Vagina (tissue), 2 donors: ENCODE measurements around the gene GNAO1. TPM values are rescaled to one million over a fixed set of nuclear protein-coding genes. Genes with fewer than 3 reads are reported as not detected.

ENCODE experiments used
- DNase-seq, 2 donors: peaks; one replicate each; pipeline ENCODE4 v3.0.0-alpha.2; 2017; ENCODE audit errors: extremely low spot score in 2 of 2
- H3K27ac ChIP-seq: fragments of 200-600 bp; sonication (generic); one replicate; pipeline ENCODE4 v1.5.1; 2019
- H3K27me3 ChIP-seq: fragments of 200-600 bp; sonication (generic); one replicate; pipeline ENCODE4 v1.5.1; 2019
- H3K36me3 ChIP-seq, 2 donors: fragments of 200-600 bp; sonication (generic); one replicate each; pipeline ENCODE4 v1.5.1; 2017 to 2019
- H3K4me1 ChIP-seq: fragments of 200-600 bp; sonication (generic); one replicate; pipeline ENCODE4 v1.5.1; 2019
- H3K4me3 ChIP-seq, 2 donors: fragments of 200-600 bp; sonication (generic); 1 replicate in 1 of 2; 2 replicates in 1 of 2; pipeline ENCODE4 v1.5.1; 2016 to 2019
- H3K9me3 ChIP-seq: fragments of 200-600 bp; sonication (generic); one replicate; pipeline ENCODE4 v1.5.1; 2019
- CTCF ChIP-seq, 3 experiments: fragments of 450-650 bp in 2 of 3; fragments of 200-600 bp in 1 of 3; sonication (generic) in 1 of 3; IDR thresholded peaks; one replicate each; pipeline ENCODE4 v1.5.1; 2017 to 2019; ENCODE audit warnings: antibody characterized with exemption in 3 of 3, mild to moderate bottlenecking in 2 of 3, moderate library complexity in 2 of 3
- POLR2A ChIP-seq, 2 donors: fragments of 450-650 bp; IDR thresholded peaks; one replicate each; pipeline ENCODE4 v1.6.1; 2017; ENCODE audit warnings: antibody characterized with exemption in 2 of 2, mild to moderate bottlenecking in 2 of 2, moderate library complexity in 2 of 2
- POLR2AphosphoS5 ChIP-seq, 2 donors: sonication (generic); formaldehyde crosslinking; IDR thresholded peaks; one replicate each; pipeline ENCODE4 v1.9.0; 2017; ENCODE audit warnings: antibody characterized with exemption in 2 of 2, mild to moderate bottlenecking in 2 of 2, low read depth in 1 of 2; ENCODE audit not compliant: insufficient read depth in 1 of 2
- intact Hi-C: fragments of 100-400 bp; cut with DNase I; formaldehyde crosslinking; loops from one replicate; pipeline ENCODE4 v1.15.1; 2023
- total RNA-seq: library from RNA; depleted of rRNA; stranded (reverse); fragments of >200 nt; gene quantifications from one replicate; pipeline ENCODE4 v1.2.3, GENCODE V29; 2016

GNAO1 gene
- total RNA-seq, 1 donor from 2014 or later: 16.2 TPM

GRCh38 chr16:56163089-56163488, 28.2 kb upstream of the GNAO1 start:
- no peaks in the 10 kb centered on the region for H3K36me3 ChIP-seq
- no peak overlapping the region for H3K27ac ChIP-seq
- H3K4me1 ChIP-seq: no peaks in the 10 kb centered on the region
- TF ChIP-seq POLR2AphosphoS5 (IDR thresholded peaks at IDR 0.05; ENCODE audit: insufficient read depth in 1 of 2, low read depth in 1 of 2) (no peak), CTCF (IDR thresholded peaks at IDR 0.05) (no peak), POLR2A (IDR thresholded peaks at IDR 0.05) (no peak)
- no peak for DNase-seq
- intact Hi-C loops: no loop called here
- no peaks in the 10 kb centered on the region for H3K27me3 ChIP-seq
- no peak overlapping the region for H3K4me3 ChIP-seq
- H3K9me3 ChIP-seq: no peaks in the 10 kb centered on the region

- no peaks in the 10 kb centered on the region for H3K27me3 ChIP-seq
- intact Hi-C loops: no loop called here
- H3K4me3 ChIP-seq: no peak overlapping the region
- no peak for DNase-seq
- no peaks in the 10 kb centered on the region for H3K9me3 ChIP-seq
- TF ChIP-seq POLR2A (IDR thresholded peaks at IDR 0.05): no peak
- TF ChIP-seq CTCF (IDR thresholded peaks at IDR 0.05): no peak
- no peak for TF ChIP-seq POLR2AphosphoS5 (IDR thresholded peaks at IDR 0.05; ENCODE audit: insufficient read depth in 1 of 2, low read depth in 1 of 2)
- H3K27ac ChIP-seq: no peak overlapping the region
- no peaks in the 10 kb centered on the region for H3K4me1 ChIP-seq
- no peaks in the 10 kb centered on the region for H3K36me3 ChIP-seq
These were observed 27.4 kb upstream of the GNAO1 start for GRCh38 chr16:56163938-56164337.

GRCh38 chr16:56164636-56165035, 26.7 kb upstream of the GNAO1 start:
- intact Hi-C loops: no loop called here
- TF ChIP-seq POLR2AphosphoS5 (IDR thresholded peaks at IDR 0.05; ENCODE audit: insufficient read depth in 1 of 2, low read depth in 1 of 2) (no peak), POLR2A (IDR thresholded peaks at IDR 0.05) (no peak), CTCF (IDR thresholded peaks at IDR 0.05) (no peak)
- no peak for DNase-seq
- no peaks in the 10 kb centered on the region for H3K27me3 ChIP-seq
- H3K4me3 ChIP-seq: no peak overlapping the region
- no peaks in the 10 kb centered on the region for H3K36me3 ChIP-seq
- H3K4me1 ChIP-seq: no peaks in the 10 kb centered on the region
- H3K27ac ChIP-seq: no peak overlapping the region
- no peaks in the 10 kb centered on the region for H3K9me3 ChIP-seq

- no peak for DNase-seq
- peaks cover 6% of the 10 kb centered on the region for H3K9me3 ChIP-seq
- H3K27ac ChIP-seq: no peak overlapping the region
- intact Hi-C loops: no loop called here
- H3K4me1 ChIP-seq: no peaks in the 10 kb centered on the region
- TF ChIP-seq POLR2AphosphoS5 (IDR thresholded peaks at IDR 0.05; ENCODE audit: insufficient read depth in 1 of 2, low read depth in 1 of 2) (no peak), POLR2A (IDR thresholded peaks at IDR 0.05) (no peak), CTCF (IDR thresholded peaks at IDR 0.05) (no peak)
- H3K36me3 ChIP-seq: no peaks in the 10 kb centered on the region
- no peaks in the 10 kb centered on the region for H3K27me3 ChIP-seq
- no peak overlapping the region for H3K4me3 ChIP-seq
These were observed 16.9 kb upstream of the GNAO1 start for GRCh38 chr16:56174411-56174810.

GRCh38 chr16:56181401-56181800, 9.9 kb upstream of the GNAO1 start:
- H3K27ac ChIP-seq: no peak overlapping the region
- H3K4me3 ChIP-seq: no peak overlapping the region
- no peak for DNase-seq
- TF ChIP-seq POLR2A (IDR thresholded peaks at IDR 0.05): no peak
- intact Hi-C loops: no loop called here
- H3K4me1 ChIP-seq: no peaks in the 10 kb centered on the region
- no peaks in the 10 kb centered on the region for H3K36me3 ChIP-seq
- H3K27me3 ChIP-seq: no peaks in the 10 kb centered on the region
- no peaks in the 10 kb centered on the region for H3K9me3 ChIP-seq

GRCh38 chr16:56183266-56183665, 8.0 kb upstream of the GNAO1 start:
- intact Hi-C loops: no loop called here
- no peak overlapping the region for H3K27ac ChIP-seq
- TF ChIP-seq POLR2A (IDR thresholded peaks at IDR 0.05) (no peak), CTCF (IDR thresholded peaks at IDR 0.05) (no peak), POLR2AphosphoS5 (IDR thresholded peaks at IDR 0.05; ENCODE audit: insufficient read depth in 1 of 2, low read depth in 1 of 2) (no peak)

More at GRCh38 chr16:56183266-56183665, 8.0 kb upstream of the GNAO1 start:
- H3K4me3 ChIP-seq: no peak overlapping the region
- DNase-seq: no peak
- H3K4me1 ChIP-seq: no peaks in the 10 kb centered on the region
- H3K9me3 ChIP-seq: no peaks in the 10 kb centered on the region
- H3K36me3 ChIP-seq: no peaks in the 10 kb centered on the region
- H3K27me3 ChIP-seq: no peaks in the 10 kb centered on the region
